B cell (primary cell): ENCODE results near the gene C1R. TPM values are rescaled to one million over a fixed set of nuclear protein-coding genes. Genes with fewer than 3 reads are reported as not detected.

ENCODE experiments used
- ATAC-seq: fragments of 200-7000 bp; cut with Tn5 transposase; one replicate; pipeline ENCODE4 v1.10.0; 2021; ENCODE audit warnings: low read depth, mild to moderate bottlenecking, moderate number of reproducible peaks, moderate library complexity
- CTCF ChIA-PET: fragments of 350-600 bp; sonication (Branson Sonifier 250); formaldehyde crosslinking; loops from one replicate; lab custom pipeline; 2021; ENCODE audit warnings: antibody characterized with exemption, inconsistent platforms; lab: Charles Lee
- POLR2A ChIA-PET: fragments of 350-600 bp; sonication (Branson Sonifier 250); formaldehyde crosslinking; loops from one replicate; lab custom pipeline; 2021; ENCODE audit warnings: antibody characterized with exemption; lab: Charles Lee
- DNase-seq: peaks from one replicate; pipeline ENCODE4 v3.0.0; 2013
- H2AFZ ChIP-seq: 2 replicates; pipeline ENCODE4 v1.6.1; 2012; ENCODE audit warnings: mild to moderate bottlenecking, low read depth, low read length; ENCODE audit not compliant: insufficient read depth, poor library complexity, severe bottlenecking
- H3K27ac ChIP-seq, 2 donors: 1 replicate in 1 of 2; 2 replicates in 1 of 2; pipeline ENCODE4 v1.5.1; 2012 to 2013; ENCODE audit warnings: low read length in 2 of 2, mild to moderate bottlenecking in 2 of 2, moderate library complexity in 1 of 2
- H3K27me3 ChIP-seq, 4 experiments: fragments of 200-600 bp in 1 of 4; sonication (generic) in 1 of 4; replicated peaks in 1 of 4; 1 replicate in 2 of 4; 2 replicates in 2 of 4; pipeline versions ENCODE4 v1.6.1 to v1.7.0; 2013 to 2016; ENCODE audit warnings: low read length in 3 of 4, mild to moderate bottlenecking in 2 of 4, mixed read lengths in 1 of 4, moderate library complexity in 1 of 4; ENCODE audit not compliant: insufficient read depth in 4 of 4, control insufficient read depth in 3 of 4; ENCODE audit errors: control extremely low read depth in 1 of 4
- H3K36me3 ChIP-seq, 2 experiments: replicated peaks in 1 of 2; 1 replicate in 1 of 2; 2 replicates in 1 of 2; pipeline versions ENCODE4 v1.6.1 to v1.7.1; 2013; ENCODE audit warnings: low read length in 1 of 2; ENCODE audit not compliant: insufficient read depth in 2 of 2, control insufficient read depth in 1 of 2; ENCODE audit errors: control extremely low read depth in 1 of 2, extremely low read depth in 1 of 2
- H3K4me1 ChIP-seq, 2 donors: fragments of 200-600 bp in 1 of 2; sonication (generic) in 1 of 2; 1 replicate in 1 of 2; 2 replicates in 1 of 2; pipeline versions ENCODE4 v1.5.1 to v1.6.1; 2013 to 2017; ENCODE audit warnings: low read length in 2 of 2; ENCODE audit not compliant: control insufficient read depth in 2 of 2, insufficient read depth in 2 of 2
- H3K4me2 ChIP-seq: replicated peaks from 2 replicates; pipeline ENCODE3; 2012; ENCODE audit warnings: mild to moderate bottlenecking, low read depth, low read length; ENCODE audit not compliant: poor library complexity, severe bottlenecking
- H3K4me3 ChIP-seq, 5 experiments: fragments of 200-600 bp in 1 of 5; sonication (generic) in 1 of 5; 1 replicate in 3 of 5; 2 replicates in 2 of 5; pipeline versions ENCODE4 v1.5.1 to v1.7.0; 2011 to 2016; ENCODE audit warnings: low read length in 4 of 5, mild to moderate bottlenecking in 4 of 5, low read depth in 2 of 5, control low read depth in 1 of 5, moderate library complexity in 1 of 5; ENCODE audit not compliant: insufficient read depth in 1 of 5; ENCODE audit errors: control extremely low read depth in 1 of 5, extremely low read depth in 1 of 5
- H3K79me2 ChIP-seq: fragments of 200-600 bp; sonication (generic); one replicate; pipeline ENCODE4 v1.6.0; 2016; ENCODE audit warnings: low read length; ENCODE audit not compliant: control insufficient read depth, insufficient read depth
- H3K9ac ChIP-seq: fragments of 200-600 bp; sonication (generic); 2 replicates; pipeline ENCODE4 v1.6.1; 2017; ENCODE audit warnings: mild to moderate bottlenecking, low read length, moderate library complexity
- H3K9me3 ChIP-seq, 3 donors: one replicate each; pipeline versions ENCODE4 v1.6.1 to v1.7.1; 2013; ENCODE audit warnings: low read length in 2 of 3; ENCODE audit not compliant: control insufficient read depth in 2 of 3, insufficient read depth in 1 of 3; ENCODE audit errors: control extremely low read depth in 1 of 3
- H4K20me1 ChIP-seq: 2 replicates; pipeline ENCODE4 v1.6.0; 2012; ENCODE audit warnings: mild to moderate bottlenecking, low read length; ENCODE audit not compliant: insufficient read depth, control insufficient read depth, poor library complexity, severe bottlenecking
- H3K27ac Mint-ChIP-seq: one replicate; pipeline ENCODE4 v1.8.0; 2021; ENCODE audit warnings: mixed read lengths
- H3K27me3 Mint-ChIP-seq: one replicate; pipeline ENCODE4 v1.8.0; 2021; ENCODE audit warnings: mixed read lengths
- H3K4me1 Mint-ChIP-seq: one replicate; pipeline ENCODE4 v1.8.0; 2021; ENCODE audit warnings: mixed read lengths
- H3K4me3 Mint-ChIP-seq: one replicate; pipeline ENCODE4 v1.8.0; 2021; ENCODE audit warnings: mixed read lengths
- H3K9me3 Mint-ChIP-seq: one replicate; pipeline ENCODE4 v1.8.0; 2022; ENCODE audit warnings: mixed read lengths; ENCODE audit not compliant: insufficient read depth
- CTCF ChIP-seq: fragments of 200-600 bp; IDR thresholded peaks from one replicate; pipeline ENCODE4 v1.8.0; 2022; ENCODE audit warnings: antibody characterized with exemption, mild to moderate bottlenecking
- EZH2 ChIP-seq: IDR thresholded peaks from 2 replicates; pipeline ENCODE4 v1.6.1; 2012; ENCODE audit warnings: borderline replicate concordance, low read depth, mild to moderate bottlenecking, moderate library complexity, low read length; ENCODE audit not compliant: insufficient read depth, poor library complexity, severe bottlenecking
- WGBS: methylation state at CpG from one replicate; pipeline ENCODE4 v1.1.5; 2013; ENCODE audit warnings: missing lambda C conversion rate; ENCODE audit not compliant: insufficient coverage; 5-methylcytosine and 5-hydroxymethylcytosine counted together
- intact Hi-C: fragments of 100-400 bp; cut with micrococcal nuclease; formaldehyde crosslinking; loops from one replicate; pipeline ENCODE4 v1.10.0; 2022
- polyA plus RNA-seq: library from polyadenylated mRNA; depleted of rRNA; stranded (reverse); fragments of >200 nt; gene quantifications from 2 replicates; pipeline ENCODE4 v1.2.3, GENCODE V29; 2012
- total RNA-seq, 2 donors: library from RNA; stranded (reverse); fragments of 120-200 nt in 1 of 2; gene quantifications; 1 replicate in 1 of 2; 2 replicates in 1 of 2; pipeline versions ENCODE4 v1.2.3 to v1.2.4, GENCODE V29; 2013 to 2022

Gene C1R
- total and polyA plus RNA-seq, 2 donors (not counting 1 experiment from before 2014, with no cell fraction given), result 1.5 to 2.0 TPM

GRCh38 chr12:7059780-7060179 lies 32.5 kb downstream of the C1R start:
- TF ChIP-seq EZH2 (no peak), CTCF (no peak)
- no peak overlapping the region for H3K4me2 ChIP-seq
- no peaks in the 10 kb centered on the region for H3K79me2 ChIP-seq
- H3K4me3 ChIP-seq, result no peak overlapping the region
- no peaks in the 10 kb centered on the region for H3K36me3 ChIP-seq
- H3K27ac ChIP-seq, result no peak overlapping the region
- no peak overlapping the region for H2AFZ ChIP-seq
- no peaks in the 10 kb centered on the region for H3K4me1 ChIP-seq
- H3K9ac ChIP-seq, result no peak overlapping the region
- WGBS, result 90% methylated on average over 3 of the region's 4 CpGs
- H3K9me3 ChIP-seq, result no peaks in the 10 kb centered on the region
- H4K20me1 ChIP-seq, result no peaks in the 10 kb centered on the region
- Mint-ChIP-seq H3K27ac (no peak overlapping the region), H3K4me3 (no peak overlapping the region), H3K4me1 (no peaks in the 10 kb centered on the region), H3K9me3 (no peaks in the 10 kb centered on the region), H3K27me3 (peaks cover 50% of the 10 kb centered on the region)
- ATAC-seq (no peak), DNase-seq (no peak)
- ChIA-PET POLR2A (no interaction called here), CTCF (no interaction called here)
- intact Hi-C loops, result no loop called here
- peaks cover 0 to 15% (median 0%) of the 10 kb centered on the region in 4 experiments for H3K27me3 ChIP-seq

- peaks cover 54% of the 10 kb centered on the region for H3K27me3 Mint-ChIP-seq
- CTCF ChIA-PET, result no interaction called here
- no peak overlapping the region for H2AFZ ChIP-seq
Observed at GRCh38 chr12:7058850-7059395, 33.3 kb downstream of the C1R start.

More at GRCh38 chr12:7058850-7059395, 33.3 kb downstream of the C1R start:
- no peaks in the 10 kb centered on the region for H3K9me3 ChIP-seq
- no peaks in the 10 kb centered on the region for H3K36me3 ChIP-seq
- no peaks in the 10 kb centered on the region for H4K20me1 ChIP-seq
- no peaks in the 10 kb centered on the region for H3K4me1 Mint-ChIP-seq
- no peak overlapping the region for H3K9ac ChIP-seq
- ATAC-seq (no peak), DNase-seq (no peak)
- H3K4me3 ChIP-seq, result no peak overlapping the region
- no peaks in the 10 kb centered on the region for H3K79me2 ChIP-seq
- WGBS, result 100% methylated on average over 1 of the region's 9 CpGs
- no peak overlapping the region for H3K4me3 Mint-ChIP-seq
- TF ChIP-seq CTCF, result no peak
- no peak for TF ChIP-seq EZH2
- no peaks in the 10 kb centered on the region for H3K9me3 Mint-ChIP-seq
- POLR2A ChIA-PET, result no interaction called here
- intact Hi-C loops, result no loop called here
- H3K27ac ChIP-seq, result no peak overlapping the region
- H3K27me3 ChIP-seq, result peaks cover 0 to 15% (median 2%) of the 10 kb centered on the region in 4 experiments
- H3K27ac Mint-ChIP-seq, result no peak overlapping the region
- no peaks in the 10 kb centered on the region for H3K4me1 ChIP-seq
- no peak overlapping the region for H3K4me2 ChIP-seq
